ENCODE results near the gene SLC8A2.

Gene SLC8A2

GRCh38 chr19:47514869-47515588, 43.3 kb upstream of the SLC8A2 start, which contains the start of gene NAPA:
TSS of gene NAPA (minus strand) at chr19:47515063. CDS start at chr19:47514940, 123 bp downstream.
- DNase-seq (ENCODE audit: extremely low spot score) = peak; percentile 98
- POLR2A ChIA-PET = interaction anchor here (0.6 to 1.6 kb wide), 6 partner anchors 9 to 86 kb away, joined by 3 to 6 read pairs (median 4); no protein-coding TSS in a partner anchor
- CTCF ChIA-PET = interaction anchor here (0.5 to 1.6 kb wide), 9 partner anchors 9 to 181 kb away, joined by 3 to 10 read pairs (median 4); no protein-coding TSS in a partner anchor
- TF ChIP-seq HDGF (IDR thresholded peaks at IDR 0.05; ENCODE audit: borderline replicate concordance) = peak; percentile 72; the same call in 1 of the 2 replicates
- no peak for TF ChIP-seq ZNF384 (IDR thresholded peaks at IDR 0.05)
- TF ChIP-seq NFRKB (IDR thresholded peaks at IDR 0.05) = no peak
- peak; percentile 97 for TF ChIP-seq FOXM1 (IDR thresholded peaks at IDR 0.05; ENCODE audit: borderline replicate concordance)
- TF ChIP-seq TARDBP (IDR thresholded peaks at IDR 0.05) = no peak
- no peak for TF ChIP-seq FOXA1 (IDR thresholded peaks at IDR 0.05)
- no peak for TF ChIP-seq CTBP1 (IDR thresholded peaks at IDR 0.05; ENCODE audit: borderline replicate concordance)
- TF ChIP-seq L3MBTL2 (conservative IDR thresholded peaks at IDR 0.05) = peak; percentile 47
- no peak for TF ChIP-seq SP1 (IDR thresholded peaks at IDR 0.05)
- peak; percentile 65 for TF ChIP-seq PKNOX1 (IDR thresholded peaks at IDR 0.05)
- TF ChIP-seq SUZ12 (IDR thresholded peaks at IDR 0.05) = no peak
- no peak for TF ChIP-seq FOXK2 (IDR thresholded peaks at IDR 0.05)
- TF ChIP-seq BHLHE40 (IDR thresholded peaks at IDR 0.05; ENCODE audit: borderline replicate concordance) = no peak

GRCh38 chr19:47514151-47514868, 42.6 kb upstream of the SLC8A2 start:
- no peak for TF ChIP-seq L3MBTL2 (conservative IDR thresholded peaks at IDR 0.05)
- no peak for TF ChIP-seq BHLHE40 (IDR thresholded peaks at IDR 0.05; ENCODE audit: borderline replicate concordance)
- TF ChIP-seq PKNOX1 (IDR thresholded peaks at IDR 0.05) = no peak
- TF ChIP-seq LEF1 (IDR thresholded peaks at IDR 0.05; ENCODE audit: borderline replicate concordance) = no peak
- no peak for TF ChIP-seq SP1 (IDR thresholded peaks at IDR 0.05)
- TF ChIP-seq NFRKB (IDR thresholded peaks at IDR 0.05) = no peak
- no peak for TF ChIP-seq SUZ12 (IDR thresholded peaks at IDR 0.05)
- no peak for TF ChIP-seq HDGF (IDR thresholded peaks at IDR 0.05; ENCODE audit: borderline replicate concordance)
- no peak for TF ChIP-seq FOXA1 (IDR thresholded peaks at IDR 0.05)
- TF ChIP-seq ELF4 (IDR thresholded peaks at IDR 0.05) = no peak
- no peak for TF ChIP-seq TARDBP (IDR thresholded peaks at IDR 0.05)
- no peak for TF ChIP-seq FOXK2 (IDR thresholded peaks at IDR 0.05)
- DNase-seq (ENCODE audit: extremely low spot score) = no peak
- ChIA-PET POLR2A (no interaction called here), CTCF (interaction anchor here (0.7 kb wide), 1 partner anchor 186 kb away, joined by 6 read pairs; no protein-coding TSS in a partner anchor)

DNA sequence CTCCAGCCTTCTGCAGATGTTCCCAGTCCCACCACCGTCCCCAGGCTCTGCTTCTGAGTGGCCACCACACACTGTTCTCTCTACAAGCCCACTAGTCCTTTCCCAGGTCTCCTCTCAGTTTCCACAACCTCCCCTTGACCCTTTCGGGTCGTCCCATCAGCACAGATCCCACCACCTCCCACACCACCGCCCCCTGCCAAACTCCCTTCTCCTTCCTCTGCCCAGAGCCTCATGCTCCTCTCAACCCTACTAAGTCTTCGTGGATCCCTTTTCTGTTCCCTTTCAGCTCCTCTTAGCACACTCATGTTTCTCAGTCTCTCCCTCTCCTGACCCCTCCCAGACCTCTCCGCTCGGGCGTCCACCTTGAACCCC, 41.2 kb upstream of the SLC8A2 start:
- ChIA-PET CTCF (no interaction called here), POLR2A (no interaction called here)
- no peak for DNase-seq (ENCODE audit: extremely low spot score)
- no peak for TF ChIP-seq FOXM1 (IDR thresholded peaks at IDR 0.05; ENCODE audit: borderline replicate concordance)
- TF ChIP-seq PKNOX1 (IDR thresholded peaks at IDR 0.05) = no peak
- no peak for TF ChIP-seq ELF4 (IDR thresholded peaks at IDR 0.05)
- TF ChIP-seq ZNF384 (IDR thresholded peaks at IDR 0.05) = no peak
- TF ChIP-seq CTBP1 (IDR thresholded peaks at IDR 0.05; ENCODE audit: borderline replicate concordance) = no peak
- no peak for TF ChIP-seq FOXA1 (IDR thresholded peaks at IDR 0.05)
- TF ChIP-seq SUZ12 (IDR thresholded peaks at IDR 0.05) = no peak
- TF ChIP-seq ARNT (IDR thresholded peaks at IDR 0.05) = no peak
- no peak for TF ChIP-seq L3MBTL2 (conservative IDR thresholded peaks at IDR 0.05)
- TF ChIP-seq NFRKB (IDR thresholded peaks at IDR 0.05) = no peak
- no peak for TF ChIP-seq SP1 (IDR thresholded peaks at IDR 0.05)
- TF ChIP-seq TARDBP (IDR thresholded peaks at IDR 0.05) = no peak
- no peak for TF ChIP-seq LEF1 (IDR thresholded peaks at IDR 0.05; ENCODE audit: borderline replicate concordance)
- TF ChIP-seq FOXK2 (IDR thresholded peaks at IDR 0.05) = no peak
- TF ChIP-seq HDGF (IDR thresholded peaks at IDR 0.05; ENCODE audit: borderline replicate concordance) = no peak
- TF ChIP-seq BHLHE40 (IDR thresholded peaks at IDR 0.05; ENCODE audit: borderline replicate concordance) = no peak

DNA sequence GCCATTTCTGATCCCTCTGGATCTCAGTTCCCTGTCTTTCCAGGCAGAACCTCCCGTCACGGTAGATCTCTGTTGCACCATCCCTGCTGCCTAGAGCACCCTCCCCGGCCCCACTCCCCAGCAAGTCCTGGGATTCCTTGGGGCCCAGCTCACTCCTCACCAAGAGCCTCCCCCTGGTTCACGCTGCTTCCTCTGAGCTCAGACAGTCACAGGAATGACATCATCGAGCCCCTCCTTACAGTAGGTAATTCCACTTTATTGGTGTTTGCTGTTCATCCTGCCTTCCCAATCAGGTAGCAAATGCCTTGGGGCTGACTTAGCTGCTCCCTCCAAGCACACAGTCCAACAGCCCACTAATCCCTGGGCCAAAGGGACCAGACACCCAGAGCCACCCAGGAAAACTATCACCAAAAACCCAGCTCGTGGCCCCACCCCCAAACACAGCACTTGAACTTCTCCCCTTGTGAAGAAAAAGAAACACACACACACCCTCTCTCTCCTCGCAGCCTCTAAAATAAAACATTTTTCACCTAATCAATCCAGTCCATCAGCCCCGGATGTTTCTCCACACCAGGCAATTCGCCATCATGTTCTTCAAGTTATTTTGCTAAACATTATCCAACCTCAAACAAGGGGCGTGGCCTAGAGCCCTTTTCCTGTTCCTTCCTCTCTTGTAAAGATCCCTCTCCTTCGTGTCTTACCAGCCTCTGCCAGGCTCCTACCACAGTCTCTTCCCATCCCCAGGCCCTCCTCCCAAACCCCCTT, 40.7 kb upstream of the SLC8A2 start:
- ChIA-PET POLR2A (no interaction called here), CTCF (no interaction called here)
- TF ChIP-seq PKNOX1 (IDR thresholded peaks at IDR 0.05) = no peak
- no peak for TF ChIP-seq ARNT (IDR thresholded peaks at IDR 0.05)
- TF ChIP-seq SP1 (IDR thresholded peaks at IDR 0.05) = no peak
- no peak for TF ChIP-seq ELF4 (IDR thresholded peaks at IDR 0.05)
- TF ChIP-seq FOXM1 (IDR thresholded peaks at IDR 0.05; ENCODE audit: borderline replicate concordance) = no peak
- no peak for TF ChIP-seq BHLHE40 (IDR thresholded peaks at IDR 0.05; ENCODE audit: borderline replicate concordance)
- TF ChIP-seq NFRKB (IDR thresholded peaks at IDR 0.05) = no peak
- no peak for TF ChIP-seq SUZ12 (IDR thresholded peaks at IDR 0.05)
- TF ChIP-seq LEF1 (IDR thresholded peaks at IDR 0.05; ENCODE audit: borderline replicate concordance) = no peak
- no peak for TF ChIP-seq TARDBP (IDR thresholded peaks at IDR 0.05)
- TF ChIP-seq FOXA1 (IDR thresholded peaks at IDR 0.05) = no peak
- TF ChIP-seq L3MBTL2 (conservative IDR thresholded peaks at IDR 0.05) = no peak
- TF ChIP-seq FOXK2 (IDR thresholded peaks at IDR 0.05) = no peak
- TF ChIP-seq HDGF (IDR thresholded peaks at IDR 0.05; ENCODE audit: borderline replicate concordance) = no peak
- TF ChIP-seq CTBP1 (IDR thresholded peaks at IDR 0.05; ENCODE audit: borderline replicate concordance) = no peak
- no peak for TF ChIP-seq ZNF384 (IDR thresholded peaks at IDR 0.05)
- no peak for DNase-seq (ENCODE audit: extremely low spot score)

Measured in HEK293T (cell line).